Effector CD4-positive, alpha-beta T cell (primary cell): ENCODE data around the gene OR13C8. TPM values are rescaled to one million over a fixed set of nuclear protein-coding genes. Genes with fewer than 3 reads are reported as not detected.
"Not testable (repeated sequence)": the region's sequence is repeated elsewhere in the genome, so short reads cannot be mapped to it uniquely, and the experiment has no call there.

Experiments
- DNase-seq: peaks from one replicate; pipeline ENCODE4 v3.0.0-alpha.2; 2020
- total RNA-seq: gene quantifications from one replicate; lab custom pipeline; 2026; lab: John Stamatoyannopoulos, UW

The OR13C8 gene
- total RNA-seq = not detected

GRCh38 chr9:104568868-104569267 lies at the start of gene OR13C8:
OR13C8 (plus strand) TSS chr9:104569168; CDS start chr9:104569168, 0 bp downstream.
- no peak for DNase-seq

- DNase-seq = not testable (repeated sequence)
Measured at GRCh38 chr9:104520241-104520640, 48.7 kb upstream of the OR13C8 start.

DNA sequence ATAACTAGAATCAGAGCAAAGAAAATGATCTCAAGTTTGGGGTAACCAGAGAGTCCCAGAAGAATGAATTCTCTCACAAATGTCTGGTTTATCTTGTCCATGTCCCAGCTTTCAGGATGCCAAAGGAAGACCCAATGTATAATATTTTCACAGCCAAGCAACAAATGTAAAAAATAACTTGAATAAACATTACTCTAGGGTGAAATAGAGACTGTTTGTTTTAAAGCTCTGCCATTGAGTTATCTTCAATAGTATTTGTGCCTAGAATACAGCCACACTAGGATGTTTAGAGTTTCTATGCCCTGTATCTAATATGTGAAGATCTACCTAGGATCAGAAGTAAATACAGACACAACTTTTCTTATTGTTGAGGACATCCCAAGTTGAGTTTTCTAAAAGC lies 41.9 kb upstream of the OR13C8 start, which contains the start of gene OR13C4:
TSS of gene OR13C4 (minus strand) at position 101 of the 400 bp plus-strand sequence. CDS start at position 101, 0 bp downstream.
- no peak for DNase-seq

DNA sequence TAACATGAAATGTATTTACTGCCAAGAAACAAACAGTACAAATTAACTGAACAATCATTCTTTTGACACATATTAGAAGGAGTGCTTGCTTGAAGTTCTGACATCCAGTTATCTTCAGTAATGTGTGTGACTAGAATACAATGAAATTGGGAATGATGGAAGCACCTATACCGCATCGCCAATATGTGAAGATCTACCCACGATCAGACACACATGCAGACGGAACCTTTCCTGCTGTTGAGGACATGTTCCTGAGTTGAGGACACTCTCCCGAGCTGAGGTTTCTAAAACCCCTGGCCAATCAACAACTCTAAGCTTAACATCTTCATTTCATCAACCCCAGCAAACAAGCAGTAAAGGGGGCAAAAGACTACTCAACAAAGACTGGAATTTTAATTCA lies 32.2 kb upstream of the OR13C8 start, which contains the start of gene OR13C3:
TSS of gene OR13C3 (minus strand) at position 101 of the 400 bp plus-strand sequence. CDS start 133 bp downstream, outside the sequence.
- DNase-seq = no peak

DNA sequence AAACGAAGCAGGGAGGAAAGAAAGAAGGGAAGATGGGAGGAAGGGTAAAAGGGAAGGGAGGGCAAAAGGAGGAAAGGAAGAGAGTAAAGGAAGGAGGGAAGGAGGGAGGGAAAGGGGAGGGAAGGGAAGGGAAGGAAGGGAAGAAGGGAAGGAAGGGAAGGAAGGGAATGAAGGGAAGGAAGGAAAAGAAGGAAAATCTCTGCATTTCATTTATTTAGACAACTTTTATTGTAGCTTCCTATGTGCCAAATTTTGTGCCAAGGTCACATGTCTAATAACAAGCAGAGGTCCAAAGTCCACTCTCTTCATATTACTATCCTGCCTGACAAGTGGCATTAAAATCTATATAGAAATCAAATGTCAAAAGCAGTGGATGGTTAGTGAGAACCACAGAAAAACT lies 29.7 kb upstream of the OR13C8 start:
- no peak for DNase-seq

- no peak for DNase-seq
Measured at GRCh38 chr9:104544644-104545043, 24.3 kb upstream of the OR13C8 start.

DNA sequence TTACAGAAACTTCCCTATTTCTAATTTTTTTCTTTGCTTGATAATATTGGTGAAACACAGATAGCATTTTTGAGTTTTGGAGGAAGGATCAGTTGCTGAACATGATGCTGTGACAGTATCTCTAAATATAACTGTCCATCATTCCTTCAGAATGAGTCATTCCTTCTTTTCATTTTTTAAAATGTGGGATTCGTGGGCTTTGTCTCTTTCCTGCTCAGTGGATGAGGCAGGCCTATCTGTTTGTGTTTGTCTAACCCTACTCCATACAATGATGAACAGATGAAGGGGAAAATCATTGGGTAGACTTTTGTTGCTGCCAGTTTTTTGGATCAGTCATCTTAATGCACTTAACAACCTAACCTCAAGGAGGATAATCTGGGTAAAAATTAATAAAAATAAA lies 15.7 kb upstream of the OR13C8 start:
- DNase-seq = no peak

GRCh38 chr9:104555521-104555920 lies 13.4 kb upstream of the OR13C8 start:
- no peak for DNase-seq

- no peak for DNase-seq
Measured at GRCh38 chr9:104556830-104557634, 11.9 kb upstream of the OR13C8 start.

DNA sequence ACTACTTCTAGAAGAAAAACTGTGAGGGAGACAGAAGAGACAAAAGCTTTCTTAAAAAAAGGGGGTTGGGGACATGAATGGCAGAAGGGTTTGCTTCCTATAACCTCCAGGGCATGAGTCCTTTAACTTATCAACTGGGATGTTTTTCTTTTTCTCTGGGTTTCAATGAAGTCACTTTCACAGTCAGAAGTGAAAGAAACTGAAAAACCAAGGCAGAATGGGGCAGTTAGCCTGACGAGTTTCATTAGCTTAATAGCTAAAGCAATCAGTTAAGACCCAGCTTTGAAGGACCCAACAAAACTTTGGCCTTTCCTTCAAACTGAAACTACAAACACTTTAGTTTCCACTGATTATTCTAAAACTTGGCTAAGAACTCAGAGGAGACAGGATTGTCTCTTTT lies 4.6 kb upstream of the OR13C8 start:
- no peak for DNase-seq

GRCh38 chr9:104572612-104573011 lies 3.6 kb downstream of the OR13C8 start:
- DNase-seq = no peak

DNA sequence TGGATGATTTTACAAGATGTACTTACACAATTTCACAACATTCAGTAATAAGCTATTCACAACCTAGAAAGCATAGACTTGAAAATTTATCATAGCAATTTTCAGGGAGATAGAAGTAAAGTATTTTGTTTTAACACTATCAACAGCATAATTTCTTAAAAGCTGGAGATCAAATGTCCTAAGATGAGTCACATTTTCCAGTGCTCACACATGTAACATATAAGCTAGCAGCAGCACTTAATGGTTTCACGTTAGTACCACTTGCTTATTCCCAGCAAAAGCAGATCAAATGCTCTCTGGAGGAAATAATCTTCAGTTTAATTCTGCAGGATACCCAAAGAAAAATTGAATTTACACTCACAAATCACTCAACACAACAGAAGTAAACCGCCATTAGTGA lies 6.5 kb downstream of the OR13C8 start:
- no peak for DNase-seq

DNA sequence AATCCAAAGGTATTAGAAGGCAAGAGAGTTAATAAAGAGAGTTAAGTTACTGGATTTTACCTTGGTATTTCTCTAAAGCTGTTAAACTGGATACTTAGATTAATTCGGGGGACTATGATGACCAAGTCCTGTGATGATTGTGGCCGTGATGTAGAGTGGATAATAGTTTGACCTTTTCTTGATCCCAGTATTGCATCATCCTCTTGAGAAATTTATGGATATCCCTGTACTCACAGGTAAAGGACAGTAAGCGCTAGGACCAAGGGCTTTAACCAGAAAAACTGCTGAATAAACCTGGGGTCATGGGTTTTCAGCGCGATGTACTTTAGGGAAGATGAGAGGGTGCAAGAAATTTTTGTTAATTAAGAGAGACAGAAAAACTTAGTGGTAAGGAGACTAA lies 8.3 kb downstream of the OR13C8 start:
- no peak for DNase-seq

DNA sequence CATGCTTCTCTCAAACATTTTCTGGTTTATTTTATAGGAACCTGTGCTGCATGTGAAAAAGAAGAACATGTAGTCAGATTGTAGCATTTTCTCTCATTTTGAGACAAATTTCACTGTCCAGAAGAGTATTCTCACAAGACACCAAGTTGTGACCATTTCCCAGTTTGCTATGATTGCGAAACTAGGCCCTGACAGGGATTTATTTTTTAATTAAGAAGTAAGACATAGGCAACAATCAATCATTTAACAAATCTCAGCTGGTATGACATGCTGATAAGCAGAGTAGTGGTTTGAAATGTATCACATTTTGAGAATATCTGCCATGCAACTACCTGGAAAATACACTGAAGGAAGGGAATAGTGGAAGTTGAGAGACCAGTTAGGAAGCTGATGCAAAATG lies 11.6 kb downstream of the OR13C8 start:
- DNase-seq = no peak

GRCh38 chr9:104586496-104587180 lies 17.7 kb downstream of the OR13C8 start:
- DNase-seq = no peak

GRCh38 chr9:104589626-104590025 lies 20.7 kb downstream of the OR13C8 start:
- DNase-seq = no peak

GRCh38 chr9:104598749-104599148 lies 29.8 kb downstream of the OR13C8 start:
- DNase-seq = not testable (repeated sequence)

DNA sequence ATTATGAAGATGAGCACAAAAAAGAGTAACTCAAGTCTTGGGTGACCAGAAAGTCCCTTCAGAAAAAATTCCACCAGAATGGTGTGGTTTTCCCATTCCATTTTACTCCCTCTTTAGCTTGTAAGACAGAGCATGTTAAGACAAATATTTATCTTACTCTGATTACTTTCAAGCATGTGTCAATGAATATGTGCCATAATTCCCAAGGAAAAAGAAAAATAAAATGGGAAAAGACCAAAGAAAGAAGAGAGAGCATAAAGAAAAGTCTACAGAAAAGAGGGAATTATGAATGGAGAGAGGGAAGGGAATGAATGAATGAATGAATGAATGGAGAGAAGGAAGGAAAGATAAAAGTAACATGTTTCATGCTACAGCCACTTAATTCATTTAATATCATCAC lies 30.3 kb downstream of the OR13C8 start, which contains the start of gene OR13C5:
TSS of gene OR13C5 (minus strand) at position 101 of the 400 bp plus-strand sequence. CDS start at position 101, 0 bp downstream.
- not testable (repeated sequence) for DNase-seq

DNA sequence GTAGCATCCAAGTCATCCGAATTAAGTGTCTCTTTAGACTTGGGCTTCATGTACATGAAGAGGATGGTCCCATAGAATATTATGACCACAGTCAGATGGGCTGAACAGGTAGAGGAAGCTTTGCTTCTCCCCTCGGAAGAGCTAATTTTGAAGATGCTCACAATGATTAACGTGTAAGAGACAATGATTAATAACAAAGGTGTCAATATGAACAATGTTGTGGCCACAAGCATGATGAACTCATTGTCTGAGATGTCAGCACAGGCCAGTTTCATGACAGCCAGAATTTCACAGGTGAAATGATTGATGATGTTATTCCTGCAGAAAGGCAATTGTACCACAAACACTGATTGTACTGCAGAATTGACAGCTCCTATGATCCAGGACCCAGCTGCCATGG lies 35.8 kb downstream of the OR13C8 start:
- no peak for DNase-seq

DNA sequence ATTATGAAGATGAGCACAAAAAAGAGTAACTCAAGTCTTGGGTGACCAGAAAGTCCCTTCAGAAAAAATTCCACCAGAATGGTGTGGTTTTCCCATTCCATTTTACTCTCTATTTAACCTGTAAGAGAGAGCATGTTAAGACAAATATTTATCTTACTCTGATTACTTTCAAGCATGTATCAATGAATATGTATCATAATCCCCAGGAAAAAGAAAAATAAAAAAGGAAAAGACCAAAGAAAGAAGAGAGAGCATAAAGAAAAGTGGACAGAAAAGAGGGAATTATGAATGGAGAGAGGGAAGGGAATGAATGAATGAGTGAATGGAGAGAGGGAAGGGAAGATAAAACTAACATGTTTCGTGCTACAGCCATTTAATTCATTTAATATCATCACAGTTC lies 36.6 kb downstream of the OR13C8 start, which contains the start of gene OR13C2:
TSS of gene OR13C2 (minus strand) at position 101 of the 400 bp plus-strand sequence. CDS start at position 101, 0 bp downstream.
- not testable (repeated sequence) for DNase-seq

GRCh38 chr9:104606152-104606551 lies 37.2 kb downstream of the OR13C8 start:
- no peak for DNase-seq

DNA sequence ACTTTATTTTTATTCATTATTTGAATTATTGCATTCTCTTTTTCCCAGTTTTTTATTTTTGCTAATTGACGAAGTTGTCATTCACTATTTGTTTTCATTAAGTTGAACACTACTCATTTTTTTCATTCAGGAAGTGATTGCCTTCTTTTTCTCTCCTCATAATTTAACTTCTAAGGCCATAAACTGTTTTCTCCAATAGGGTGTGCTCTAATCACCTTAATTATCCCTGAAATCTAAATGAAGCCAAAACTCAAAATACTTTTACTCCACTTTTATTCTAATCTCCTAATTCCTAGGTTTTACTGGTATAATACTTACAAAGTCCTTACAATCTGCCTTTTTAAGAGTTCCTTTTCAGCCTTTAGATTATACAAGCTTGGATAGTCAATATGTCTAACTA lies 39.4 kb downstream of the OR13C8 start:
- DNase-seq = no peak

DNA sequence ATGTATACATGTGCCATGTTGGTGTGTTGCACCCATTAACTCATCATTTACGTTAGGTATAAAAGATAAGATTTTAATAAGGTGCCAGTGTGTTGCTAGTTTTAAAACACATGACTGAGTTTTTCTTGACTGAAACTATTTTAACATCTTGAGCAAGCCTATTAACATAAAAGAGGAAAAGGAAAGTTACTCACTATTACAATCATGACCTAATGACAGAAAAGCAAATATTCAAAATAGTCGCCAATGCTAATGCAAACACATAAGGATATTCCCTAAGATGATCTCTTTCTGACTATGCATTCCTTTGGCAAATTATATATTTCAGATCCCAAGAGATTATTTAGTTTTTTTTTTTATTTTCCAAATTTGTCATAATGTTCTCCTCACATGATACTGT lies 42.2 kb downstream of the OR13C8 start:
- no peak for DNase-seq

GRCh38 chr9:104617418-104617817 lies 48.5 kb downstream of the OR13C8 start:
- no peak for DNase-seq
